GM21528 (cell line): ENCODE measurements around the gene GIPR.

Experiments
- ATAC-seq: cut with Tn5 transposase; IDR thresholded peaks from one replicate; pipeline ENCODE4 v1.9.1; 2021; ENCODE audit warnings: mild to moderate bottlenecking, moderate library complexity; ENCODE audit not compliant: unreplicated experiment, low FRiP score

GIPR gene

GRCh38 chr19:45645068-45645630 lies 22.9 kb upstream of the GIPR start:
- ATAC-seq: no peak

- ATAC-seq: no peak
Measured at GRCh38 chr19:45645631-45646344, 22.2 kb upstream of the GIPR start.

- no peak for ATAC-seq
Measured at GRCh38 chr19:45646345-45646698, 21.7 kb upstream of the GIPR start.

GRCh38 chr19:45650722-45651121 lies 17.3 kb upstream of the GIPR start:
- ATAC-seq: no peak

GRCh38 chr19:45653634-45654033 lies 14.4 kb upstream of the GIPR start:
- no peak for ATAC-seq

- no peak for ATAC-seq
Measured at GRCh38 chr19:45655073-45655472, 12.9 kb upstream of the GIPR start.

- ATAC-seq: no peak
Measured at GRCh38 chr19:45657520-45658167, 10.4 kb upstream of the GIPR start.

GRCh38 chr19:45659096-45659729 lies 8.8 kb upstream of the GIPR start:
- ATAC-seq: no peak

GRCh38 chr19:45660636-45661035 lies 7.4 kb upstream of the GIPR start:
- no peak for ATAC-seq

- ATAC-seq: no peak
Measured at GRCh38 chr19:45663800-45664199, 4.2 kb upstream of the GIPR start.

GRCh38 chr19:45664575-45664974 lies 3.4 kb upstream of the GIPR start:
- ATAC-seq: no peak

GRCh38 chr19:45668342-45668871 lies 386 bp downstream of the GIPR start:
- ATAC-seq: no peak

- ATAC-seq: peak; percentile 41
Measured at GRCh38 chr19:45670670-45671453, 2.8 kb downstream of the GIPR start.

GRCh38 chr19:45674946-45675345 lies 6.9 kb downstream of the GIPR start:
- ATAC-seq: no peak

- no peak for ATAC-seq
Measured at GRCh38 chr19:45676851-45677263, 8.8 kb downstream of the GIPR start.

- ATAC-seq: no peak
Measured at GRCh38 chr19:45677351-45678230, 9.6 kb downstream of the GIPR start.

GRCh38 chr19:45681391-45682015 lies 13.5 kb downstream of the GIPR start:
- ATAC-seq: peak; percentile 69

- ATAC-seq: no peak
Measured at GRCh38 chr19:45682117-45682516, 14.1 kb downstream of the GIPR start.

GRCh38 chr19:45682908-45683307 lies 14.9 kb downstream of the GIPR start:
- no peak for ATAC-seq
